SU-DHL-6 (cell line): ENCODE results near the gene CACNB2.

Source experiments
- CTCF ChIP-seq: fragments of 200-600 bp; sonication (generic); IDR thresholded peaks from one replicate; pipeline ENCODE4 v1.5.1; 2017; ENCODE audit warnings: antibody characterized with exemption, mild to moderate bottlenecking, low read length, moderate library complexity; ENCODE audit not compliant: insufficient read depth, poor library complexity, severe bottlenecking
- EZH2phosphoT487 ChIP-seq: fragments of 200-600 bp; sonication (generic), shearing (Covaris generic); conservative IDR thresholded peaks from 2 replicates; pipeline ENCODE4 v1.6.1; 2018; ENCODE audit warnings: mild to moderate bottlenecking, antibody characterized with exemption, low read length, moderate library complexity, mixed read lengths

GRCh38 chr10:18501198-18501597 is 361.0 kb downstream of the CACNB2 start:
- TF ChIP-seq CTCF, result no peak
- no peak for TF ChIP-seq EZH2phosphoT487
